ENCODE measurements around the gene RNF183.

GRCh38 chr9:113310538-113310937 is 7.4 kb upstream of the RNF183 start:
- TF ChIP-seq POLR2A (IDR thresholded peaks at IDR 0.05; ENCODE audit: low read length): no peak
- no peak for TF ChIP-seq GATA1 (IDR thresholded peaks at IDR 0.05; ENCODE audit: low read depth, low read length)

Data from erythroblast (primary cell).